ENCODE measurements around the gene NOTUM.

DNA sequence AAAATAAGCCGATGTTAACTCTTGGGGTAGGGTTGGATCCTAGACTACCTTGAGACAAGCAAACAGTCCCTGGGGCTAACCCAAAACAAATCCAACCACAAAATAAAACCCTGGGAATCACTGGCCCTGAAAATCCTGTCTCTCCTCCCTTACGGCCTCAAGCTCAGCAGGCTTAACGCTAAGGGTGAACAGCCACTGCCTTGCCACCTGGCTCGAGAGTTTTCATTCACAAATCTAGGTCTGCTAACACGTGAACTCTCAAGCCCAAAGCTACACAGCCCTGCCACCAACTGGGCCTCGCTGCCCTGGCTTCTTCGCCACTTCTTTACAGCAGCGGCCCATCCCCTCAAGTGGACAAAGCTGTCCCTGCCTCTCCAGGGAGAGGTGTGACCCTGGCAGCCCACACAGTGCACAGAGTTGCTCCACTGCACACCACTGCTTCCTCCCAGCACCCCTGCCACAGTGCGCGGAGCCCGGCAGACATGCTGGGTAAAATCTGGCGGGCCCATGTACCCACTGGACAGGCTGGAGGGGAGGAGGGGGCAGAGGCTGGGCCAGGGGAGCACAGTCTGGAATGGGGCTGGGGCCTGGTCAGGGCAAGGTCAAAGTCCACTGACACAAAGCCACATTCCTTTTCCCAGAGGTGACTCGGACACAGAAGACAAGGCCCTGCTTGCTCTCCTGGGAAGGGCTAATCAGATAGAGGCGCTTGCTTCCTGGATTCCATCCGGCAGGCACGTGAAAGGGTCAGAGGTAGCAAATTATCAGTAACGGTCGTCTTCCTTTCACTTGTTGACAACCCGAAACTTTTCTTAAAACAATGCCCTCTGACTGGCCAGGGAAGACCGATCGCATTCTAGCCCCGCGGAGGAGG lies 50.8 kb downstream of the NOTUM start:
- TF ChIP-seq EP300 (IDR thresholded peaks at IDR 0.05; ENCODE audit: borderline replicate concordance): no peak
- TF ChIP-seq, protein P1, sequence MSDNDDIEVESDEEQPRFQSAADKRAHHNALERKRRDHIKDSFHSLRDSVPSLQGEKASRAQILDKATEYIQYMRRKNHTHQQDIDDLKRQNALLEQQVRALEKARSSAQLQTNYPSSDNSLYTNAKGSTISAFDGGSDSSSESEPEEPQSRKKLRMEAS (IDR thresholded peaks at IDR 0.05): no peak
- no peak for TF ChIP-seq TEAD4 (IDR thresholded peaks at IDR 0.05)
- TF ChIP-seq CEBPB (IDR thresholded peaks at IDR 0.05): no peak
- TF ChIP-seq EGR1 (IDR thresholded peaks at IDR 0.05): no peak
- TF ChIP-seq, protein P2, sequence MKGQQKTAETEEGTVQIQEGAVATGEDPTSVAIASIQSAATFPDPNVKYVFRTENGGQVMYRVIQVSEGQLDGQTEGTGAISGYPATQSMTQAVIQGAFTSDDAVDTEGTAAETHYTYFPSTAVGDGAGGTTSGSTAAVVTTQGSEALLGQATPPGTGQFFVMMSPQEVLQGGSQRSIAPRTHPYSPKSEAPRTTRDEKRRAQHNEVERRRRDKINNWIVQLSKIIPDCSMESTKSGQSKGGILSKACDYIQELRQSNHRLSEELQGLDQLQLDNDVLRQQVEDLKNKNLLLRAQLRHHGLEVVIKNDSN (IDR thresholded peaks at IDR 0.05): no peak
- no peak for TF ChIP-seq NFIC (IDR thresholded peaks at IDR 0.05)
